Femur (tissue), 1 donor: ENCODE measurements around the gene CBLIF.
"Not testable (repeated sequence)": the region's sequence is repeated elsewhere in the genome, so short reads cannot be mapped to it uniquely, and the experiment has no call there.

Experiments used
- DNase-seq: peaks from one replicate; pipeline ENCODE4 v3.0.0-alpha.2; 2017

CBLIF gene

DNA sequence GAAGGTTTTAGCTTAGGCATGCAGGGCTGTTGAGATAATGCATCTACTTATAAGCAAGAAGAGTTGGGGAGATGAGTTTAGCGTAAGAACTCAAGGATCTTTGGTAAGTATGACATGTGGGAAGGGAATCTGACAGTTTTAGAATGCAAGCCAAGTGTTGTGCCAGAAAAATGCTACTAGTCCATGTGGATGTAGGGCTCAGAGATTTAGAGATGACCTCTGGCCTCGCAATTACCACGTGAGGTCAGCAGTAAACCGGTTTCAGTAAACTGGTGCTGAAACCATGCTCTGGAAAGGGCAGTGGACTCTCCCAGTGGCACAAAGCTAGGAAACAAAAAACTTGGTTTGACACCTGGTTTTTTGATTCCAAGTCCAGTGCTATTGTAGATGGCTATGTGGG, 53.7 kb downstream of the CBLIF start:
- no peak for DNase-seq

DNA sequence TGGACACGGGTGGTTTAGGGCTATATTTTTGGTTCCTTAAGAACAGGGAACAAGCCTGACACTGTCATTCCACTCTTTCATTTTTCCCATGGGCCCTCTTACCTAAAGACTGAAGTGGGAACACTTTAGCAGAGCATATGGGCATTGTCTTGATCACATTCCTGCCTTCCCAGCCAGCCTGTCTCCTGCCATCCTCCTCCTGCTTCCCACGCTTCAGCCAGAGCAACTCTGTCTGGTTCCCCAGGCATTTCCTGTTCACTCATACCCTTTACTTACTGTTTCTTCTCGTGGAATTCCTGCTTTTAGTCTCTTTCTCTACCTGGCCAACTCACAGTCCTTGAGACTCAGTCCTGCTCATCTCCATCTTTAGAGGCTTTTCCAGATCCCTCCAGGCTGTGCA, 57.5 kb downstream of the CBLIF start:
- DNase-seq = no peak

DNA sequence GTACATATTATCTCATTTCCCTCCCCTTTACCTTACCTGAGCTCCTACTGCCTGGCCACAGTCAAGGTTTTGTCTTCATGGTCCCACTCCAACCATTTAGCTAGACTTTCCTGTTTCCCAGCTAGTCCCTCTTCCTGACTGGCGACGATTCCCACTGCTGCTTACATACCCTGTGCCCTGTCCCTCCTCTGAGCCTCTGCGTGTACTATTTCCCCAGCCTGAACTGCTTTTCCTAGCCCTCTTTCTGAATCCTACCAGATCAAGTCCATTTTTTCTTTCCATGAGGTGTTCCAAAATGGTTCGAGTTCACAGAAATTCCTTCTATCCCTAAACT, 58.1 kb downstream of the CBLIF start:
- no peak for DNase-seq

DNA sequence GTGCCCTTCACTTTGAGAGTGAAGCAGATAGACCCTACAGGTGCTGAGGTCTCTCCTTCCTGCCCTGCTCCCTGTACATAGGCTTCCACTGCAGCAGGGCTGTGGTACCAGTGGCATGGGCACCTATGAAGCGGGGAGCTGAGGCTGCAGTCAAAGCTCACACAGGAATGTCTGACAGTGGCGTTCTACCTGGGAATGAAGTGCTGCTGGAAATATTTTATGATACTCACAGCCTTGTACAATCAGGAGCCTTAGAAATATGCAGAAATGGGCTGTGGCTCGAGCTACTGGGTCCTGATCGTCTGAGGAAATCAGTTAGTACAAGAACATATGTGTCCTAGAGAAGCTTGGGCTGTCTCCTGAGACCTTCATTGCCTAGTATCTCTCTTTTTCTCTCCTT, 59.5 kb downstream of the CBLIF start:
- DNase-seq = no peak

DNA sequence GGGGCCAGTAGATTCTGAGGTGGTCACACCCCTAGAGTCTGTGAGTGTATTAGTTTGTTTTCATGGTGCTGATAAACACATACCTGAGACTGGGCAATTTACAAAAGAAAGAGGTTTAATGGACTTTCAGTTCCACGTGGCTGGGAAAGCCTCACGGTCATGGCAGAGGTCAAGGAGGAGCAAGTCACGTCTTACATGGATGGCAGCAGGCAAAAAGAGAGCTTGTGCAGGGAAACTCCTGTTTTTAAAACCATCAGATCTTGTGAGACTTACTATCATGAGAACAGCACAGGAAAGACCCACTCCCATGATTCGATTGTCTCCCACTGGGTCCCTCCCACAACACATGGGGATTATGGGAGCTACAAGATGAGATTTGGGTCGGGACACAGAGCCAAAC, 60.9 kb downstream of the CBLIF start:
- DNase-seq = not testable (repeated sequence)

DNA sequence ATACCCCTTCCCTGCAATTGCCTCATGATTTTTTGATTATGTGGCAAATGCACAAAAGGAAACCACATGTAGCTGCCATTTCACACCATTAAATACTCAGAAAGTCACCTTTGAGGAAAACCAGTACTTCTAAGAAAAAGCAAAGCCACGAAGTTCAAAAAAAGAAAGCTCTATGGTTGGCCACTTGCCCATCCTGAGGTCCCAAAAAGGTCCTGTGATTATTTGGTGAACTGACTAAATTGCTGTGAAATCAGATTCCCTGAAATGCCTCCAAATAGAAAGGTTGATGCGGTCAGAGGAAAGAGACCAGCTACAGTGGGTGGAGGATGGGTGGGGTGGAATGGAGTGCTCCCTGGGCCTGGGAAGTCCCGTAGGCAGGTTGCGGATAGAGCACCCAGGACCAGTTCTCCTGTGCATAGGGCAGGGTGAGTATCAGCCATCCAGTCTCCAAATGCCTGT, 61.6 kb downstream of the CBLIF start:
- DNase-seq = no peak

DNA sequence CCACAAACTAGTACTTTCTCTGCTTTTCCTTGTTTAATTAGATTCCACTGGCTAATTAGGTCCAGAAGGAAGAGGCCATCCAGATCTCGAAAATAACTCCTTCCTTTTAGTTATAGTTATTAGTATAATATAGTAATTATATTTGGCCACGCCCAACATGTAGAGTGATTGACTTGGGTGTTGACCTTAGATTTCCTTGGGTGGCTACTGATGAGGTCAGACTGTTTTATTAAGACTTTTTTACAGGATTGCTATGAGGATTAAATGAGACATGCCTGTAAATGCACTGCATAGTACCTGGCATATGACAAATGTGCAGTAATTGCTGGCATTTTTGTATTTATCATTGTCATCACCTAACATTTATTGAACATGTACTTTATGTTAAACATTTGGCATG, 63.2 kb downstream of the CBLIF start:
- DNase-seq = no peak

DNA sequence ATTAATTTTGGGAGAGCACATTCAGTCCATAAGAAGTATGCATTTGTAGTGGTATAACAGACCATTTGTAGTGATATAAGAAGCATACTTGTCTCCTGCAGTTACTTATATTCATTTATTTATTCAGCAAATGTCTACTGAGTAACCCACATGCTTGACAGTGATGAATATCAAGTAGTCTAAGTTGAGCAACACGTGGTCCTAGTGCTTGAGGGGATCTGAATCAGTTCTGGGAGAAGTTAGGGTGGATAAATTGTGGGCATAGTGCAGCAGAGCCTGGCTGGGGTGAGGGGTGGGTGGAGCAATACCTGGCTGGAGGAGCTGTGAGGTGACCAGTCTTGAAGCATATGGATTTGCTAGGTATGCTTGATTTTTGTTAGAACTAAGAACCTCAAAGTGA, 65.8 kb downstream of the CBLIF start:
- DNase-seq = no peak
